Measurements from ENCODE around the gene MAGI3. TPM values are rescaled to one million over a fixed set of nuclear protein-coding genes. Genes with fewer than 3 reads are reported as not detected.

Gene MAGI3
- total and polyA plus RNA-seq, 4 donors, result 3.0 to 28.8 (median 7.5) TPM

- 96% methylated on average over 4 of the region's 4 CpGs for WGBS
- Histone ChIP-seq H3K36me3 (ENCODE audit: control insufficient read depth in 4 of 4, insufficient read depth in 3 of 4, low read depth in 1 of 4, low read length in 3 of 4) (no peaks in the 10 kb centered on the region), H3K27ac (ENCODE audit: low read depth in 1 of 2, low read length in 2 of 2) (no peak overlapping the region), H3K9ac (ENCODE audit: low read depth in 1 of 2, low read length in 2 of 2) (no peak overlapping the region), H3K9me3 (ENCODE audit: control insufficient read depth in 4 of 4, low read length in 3 of 4) (peaks cover 0 to 6% (median 0%) of the 10 kb centered on the region in 4 donors), H3K4me1 (ENCODE audit: control insufficient read depth in 4 of 4, insufficient read depth in 4 of 4, low read length in 3 of 4) (no peaks in the 10 kb centered on the region), H3K27me3 (ENCODE audit: control insufficient read depth in 4 of 4, insufficient read depth in 4 of 4, low read length in 3 of 4) (no peaks in the 10 kb centered on the region), H3K4me3 (ENCODE audit: low read depth in 1 of 3, low read length in 3 of 3) (no peak overlapping the region)
- no peak for DNase-seq (ENCODE audit: low spot score)
- no peak for TF ChIP-seq REST (IDR thresholded peaks at IDR 0.05)
- no peak for TF ChIP-seq GABPA (IDR thresholded peaks at IDR 0.05 in 1 of 2, conservative IDR thresholded peaks at IDR 0.05 in 1 of 2)
- no peak for TF ChIP-seq JUND (IDR thresholded peaks at IDR 0.05)
- peak; percentile 28 to 62 for TF ChIP-seq RAD21 (IDR thresholded peaks at IDR 0.05)
These were observed 98.4 kb downstream of the MAGI3 start for GRCh38 chr1:113488576-113489177.

- no peak for DNase-seq (ENCODE audit: low spot score)
- TF ChIP-seq HNF4G (IDR thresholded peaks at IDR 0.05), result no peak
- no peak for TF ChIP-seq REST (IDR thresholded peaks at IDR 0.05)
- no peak for TF ChIP-seq FOXA2 (IDR thresholded peaks at IDR 0.05)
- TF ChIP-seq ATF3 (IDR thresholded peaks at IDR 0.05), result no peak
- TF ChIP-seq EGR1 (IDR thresholded peaks at IDR 0.05; ENCODE audit: low read depth in 2 of 2), result no peak
- no peak for TF ChIP-seq FOXA1 (IDR thresholded peaks at IDR 0.05)
- TF ChIP-seq YY1 (IDR thresholded peaks at IDR 0.05), result no peak
- no peak for TF ChIP-seq JUND (IDR thresholded peaks at IDR 0.05)
- TF ChIP-seq CTCF (IDR thresholded peaks at IDR 0.05; ENCODE audit: low read depth, low read length, missing input control), result no peak
- TF ChIP-seq RXRA (IDR thresholded peaks at IDR 0.05), result no peak
- no peak for TF ChIP-seq HNF4A (conservative IDR thresholded peaks at IDR 0.05)
- TF ChIP-seq SP1 (IDR thresholded peaks at IDR 0.05), result no peak
- TF ChIP-seq RAD21 (IDR thresholded peaks at IDR 0.05), result no peak
- no peak for TF ChIP-seq MAX (IDR thresholded peaks at IDR 0.05)
- Histone ChIP-seq H3K4me1 (ENCODE audit: control insufficient read depth in 4 of 4, insufficient read depth in 4 of 4, low read length in 3 of 4) (no peaks in the 10 kb centered on the region), H3K27me3 (ENCODE audit: control insufficient read depth in 4 of 4, insufficient read depth in 4 of 4, low read length in 3 of 4) (no peaks in the 10 kb centered on the region), H3K4me3 (ENCODE audit: low read depth in 1 of 3, low read length in 3 of 3) (no peak overlapping the region), H3K36me3 (ENCODE audit: control insufficient read depth in 4 of 4, insufficient read depth in 3 of 4, low read depth in 1 of 4, low read length in 3 of 4) (no peaks in the 10 kb centered on the region), H3K9me3 (ENCODE audit: control insufficient read depth in 4 of 4, low read length in 3 of 4) (peaks cover 0 to 6% (median 0%) of the 10 kb centered on the region in 4 donors), H3K9ac (ENCODE audit: low read depth in 1 of 2, low read length in 2 of 2) (no peak overlapping the region), H3K27ac (ENCODE audit: low read depth in 1 of 2, low read length in 2 of 2) (no peak overlapping the region)
- WGBS, result 96% methylated on average over 1 of the region's 1 CpG
These were observed 100.1 kb downstream of the MAGI3 start for GRCh38 chr1:113490384-113490783.

All from liver (tissue), 9 donors.